ENCODE measurements around the gene DPY19L1.
"Not testable (repeated sequence)": the region's sequence is repeated elsewhere in the genome, so short reads cannot be mapped to it uniquely, and the experiment has no call there.

Gene DPY19L1

DNA sequence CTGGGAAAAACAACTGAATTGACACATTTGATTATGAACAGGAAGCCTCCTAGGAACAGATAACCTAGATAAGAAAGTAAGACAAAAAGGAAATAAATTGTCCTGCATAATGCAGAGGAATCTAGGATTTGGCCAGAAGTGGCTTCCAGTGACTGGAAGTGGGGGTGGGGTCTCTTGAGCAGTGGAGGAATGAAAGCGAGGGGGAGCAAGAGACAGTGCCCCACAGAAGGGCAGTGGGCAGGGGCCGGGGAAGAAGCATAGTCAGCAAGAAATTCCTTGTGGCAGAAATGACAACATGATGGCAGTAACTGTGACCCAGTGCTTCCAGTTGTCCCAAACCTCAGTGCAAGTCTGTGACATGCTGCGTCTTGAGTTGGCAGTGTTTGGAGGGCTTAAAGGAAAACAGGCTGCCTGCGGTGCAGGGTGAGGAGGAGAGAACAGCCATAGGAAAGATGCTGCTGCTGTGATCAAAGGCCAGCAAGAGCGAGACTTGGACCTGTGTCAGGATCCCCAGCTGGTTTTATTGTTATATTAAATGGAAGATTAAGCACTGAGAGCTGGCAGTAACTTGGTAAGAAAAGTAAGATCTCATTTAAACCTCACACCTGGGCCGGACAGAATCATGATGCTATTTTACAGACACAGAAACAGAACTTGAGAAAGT is 119.0 kb downstream of the DPY19L1 start:
- not testable (repeated sequence) for DNase-seq (ENCODE audit: low read depth)

DNA sequence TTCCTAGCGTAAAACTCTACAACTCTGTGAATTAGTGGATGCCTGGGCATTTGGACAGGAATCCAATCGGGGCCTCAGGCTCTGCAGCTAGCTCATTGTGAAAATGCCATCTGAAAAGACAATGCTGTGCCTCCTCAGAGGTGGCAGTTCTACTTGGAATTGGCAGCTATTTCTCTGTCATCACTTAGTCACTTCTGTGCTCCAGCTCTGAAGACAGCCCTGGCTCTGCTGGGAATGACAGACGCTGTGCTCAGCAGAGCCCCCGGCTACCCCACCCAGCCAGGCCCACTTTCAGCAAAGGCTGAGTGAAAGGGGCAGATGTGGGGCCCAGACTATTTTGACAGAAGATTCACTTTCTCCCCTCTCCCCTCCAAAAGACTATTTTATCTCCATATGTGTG is 119.8 kb downstream of the DPY19L1 start:
- DNase-seq (ENCODE audit: low read depth), result not testable (repeated sequence)

DNA sequence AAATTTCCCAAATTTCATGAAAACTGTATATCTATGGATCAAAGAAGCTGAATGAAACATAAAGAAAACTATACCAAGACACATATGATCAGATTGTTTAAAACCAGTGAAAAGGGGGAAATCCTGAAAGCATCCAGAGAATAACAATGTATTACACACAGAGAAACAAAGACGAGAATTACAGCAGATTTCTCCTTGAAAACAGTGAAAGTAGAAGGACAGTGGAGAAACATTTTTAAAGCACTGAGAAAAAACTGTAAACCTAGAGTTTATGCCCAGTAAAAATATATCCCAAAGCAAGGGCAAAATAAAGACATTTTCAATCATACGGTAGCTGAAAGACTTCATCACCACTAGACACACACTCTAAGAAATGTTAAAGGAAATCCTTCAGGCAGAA is 121.0 kb downstream of the DPY19L1 start:
- DNase-seq (ENCODE audit: low read depth), result no peak

- DNase-seq (ENCODE audit: low read depth), result no peak
Measured at GRCh38 chr7:34912236-34912635, 125.0 kb downstream of the DPY19L1 start.

- DNase-seq (ENCODE audit: low read depth), result not testable (repeated sequence)
Measured at GRCh38 chr7:34906266-34906850, 130.9 kb downstream of the DPY19L1 start.

DNA sequence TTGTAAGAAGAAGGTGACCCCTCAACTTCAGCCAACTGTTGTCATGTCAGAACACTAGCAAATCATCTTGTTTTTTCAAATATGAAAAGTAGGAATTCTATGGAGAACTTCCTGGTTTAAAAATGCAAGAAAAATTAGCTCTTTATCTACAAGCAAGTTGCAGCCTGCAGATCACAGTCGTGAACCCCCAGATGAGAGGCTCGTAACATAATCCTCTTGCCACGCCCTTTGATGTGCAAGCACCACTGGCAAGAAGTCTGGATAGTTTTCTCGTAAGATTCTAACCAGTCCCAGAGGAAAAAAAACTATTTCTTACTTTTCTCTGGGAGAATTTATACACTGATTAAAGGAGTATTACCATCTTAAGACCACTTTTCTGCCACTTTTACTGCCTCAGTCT is 132.3 kb downstream of the DPY19L1 start:
- DNase-seq (ENCODE audit: low read depth), result no peak

- not testable (repeated sequence) for DNase-seq (ENCODE audit: low read depth)
Measured at GRCh38 chr7:34903921-34904320, 133.4 kb downstream of the DPY19L1 start.

DNA sequence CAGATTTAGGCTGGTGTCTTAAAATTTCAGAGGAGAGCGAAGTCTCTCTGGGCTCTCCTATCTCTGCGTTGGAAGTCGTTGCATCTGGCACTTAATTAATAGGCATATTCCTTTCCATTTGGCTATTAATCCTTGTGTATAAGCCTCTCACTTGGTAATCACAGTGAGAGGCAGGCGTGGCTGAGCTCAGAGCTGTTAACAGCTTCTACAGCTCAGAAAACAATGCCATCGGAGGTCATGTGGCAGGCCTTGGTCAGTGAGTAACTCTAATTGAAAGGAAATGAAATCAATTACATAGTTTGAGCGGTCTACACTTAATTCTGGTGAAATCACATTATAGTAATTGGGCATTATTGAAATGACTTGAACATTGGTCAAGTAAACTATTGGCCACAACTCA is 135.1 kb downstream of the DPY19L1 start:
- DNase-seq (ENCODE audit: low read depth), result no peak

DNA sequence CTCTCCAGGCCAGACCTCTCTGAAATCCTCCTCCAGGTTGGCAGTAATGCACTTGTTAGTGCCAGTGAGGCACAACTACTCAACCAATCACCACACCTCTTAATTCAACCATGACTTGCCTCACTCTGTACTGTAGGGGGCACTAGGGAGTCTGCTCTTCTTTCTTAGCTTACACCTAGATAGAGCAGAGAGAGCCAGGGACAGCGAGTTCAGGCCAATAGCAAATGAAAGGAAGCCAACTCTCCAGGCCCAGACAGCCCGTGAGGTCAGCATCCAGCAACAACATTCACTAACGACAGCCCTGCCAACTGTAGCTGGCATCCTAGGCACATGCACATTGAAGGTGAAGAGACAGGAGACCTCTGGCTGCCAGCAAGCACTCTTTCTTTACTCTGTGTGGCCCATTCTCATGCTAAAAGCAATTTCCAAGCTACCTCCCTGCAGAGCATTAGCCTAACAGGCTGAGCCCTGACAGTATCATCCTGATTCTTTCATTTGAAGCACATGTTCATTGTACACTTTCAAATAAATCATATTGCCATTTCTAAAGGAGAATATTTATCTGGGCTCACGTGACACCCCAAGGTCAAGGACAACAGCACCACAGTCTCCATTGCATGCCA is 136.3 kb downstream of the DPY19L1 start:
- no peak for DNase-seq (ENCODE audit: low read depth)

DNA sequence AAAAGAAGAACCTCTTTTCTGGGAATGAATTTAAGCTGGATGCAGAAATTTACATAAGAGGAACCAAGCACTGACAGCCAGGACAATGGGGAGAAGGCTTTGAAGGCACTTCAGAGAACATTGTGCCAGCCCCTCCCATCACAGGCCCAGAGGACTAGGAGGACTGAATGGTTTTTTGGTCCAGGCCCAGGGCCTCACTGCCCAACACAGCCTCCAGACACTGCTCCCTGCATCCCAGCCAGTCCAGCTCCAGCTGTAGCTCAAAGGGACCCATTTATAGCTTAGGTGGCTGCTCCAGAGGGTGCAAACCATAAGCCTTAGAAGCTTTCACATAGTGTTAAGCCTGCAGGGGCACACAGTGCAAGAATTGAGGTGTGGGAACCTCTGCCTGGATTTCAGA is 142.1 kb downstream of the DPY19L1 start:
- DNase-seq (ENCODE audit: low read depth), result no peak

- DNase-seq (ENCODE audit: low read depth), result no peak
Measured at GRCh38 chr7:34889951-34890350, 147.3 kb downstream of the DPY19L1 start.

DNA sequence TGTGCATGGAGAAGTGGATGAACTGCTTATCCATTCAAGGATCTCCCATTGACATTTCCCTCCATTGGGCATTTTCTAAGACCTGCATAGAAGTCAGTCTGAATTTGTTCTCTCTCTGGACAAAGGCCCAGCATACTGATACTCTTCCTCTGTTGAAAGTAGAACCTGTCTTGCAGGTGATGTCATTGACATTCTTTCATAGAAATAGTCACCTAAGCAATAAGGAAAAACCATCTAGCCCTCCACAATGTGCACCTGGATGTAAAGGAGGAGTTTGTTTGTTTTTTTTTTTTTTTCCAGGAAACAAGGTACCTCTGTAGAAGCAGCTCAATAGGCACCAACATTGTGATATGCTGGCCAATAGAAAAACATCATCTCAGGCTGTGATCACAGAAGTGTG is 150.4 kb downstream of the DPY19L1 start:
- no peak for DNase-seq (ENCODE audit: low read depth)

DNA sequence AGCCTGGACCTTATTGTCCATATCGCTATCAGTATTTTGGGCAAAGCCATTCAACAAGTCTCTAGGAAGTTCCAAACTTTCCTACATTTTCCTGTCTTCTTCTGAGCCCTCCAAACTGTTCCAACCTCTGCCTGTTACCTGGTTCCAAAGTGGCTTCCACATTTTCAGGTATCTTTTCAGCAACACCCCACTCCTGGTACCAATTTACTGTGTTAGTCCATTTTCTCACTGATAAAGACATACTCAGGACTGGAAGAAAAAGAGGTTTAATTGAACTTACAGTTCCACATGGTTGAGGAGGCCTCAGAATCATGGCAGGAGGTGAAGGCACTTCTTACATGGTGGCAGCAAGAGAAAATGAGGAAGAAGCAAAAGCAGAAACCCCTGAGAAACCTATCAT is 153.4 kb downstream of the DPY19L1 start:
- DNase-seq (ENCODE audit: low read depth), result not testable (repeated sequence)

GRCh38 chr7:34879871-34880270 is 157.4 kb downstream of the DPY19L1 start:
- no peak for DNase-seq (ENCODE audit: low read depth)

- not testable (repeated sequence) for DNase-seq (ENCODE audit: low read depth)
Measured at GRCh38 chr7:34878944-34879735, 158.1 kb downstream of the DPY19L1 start.

All from stimulated activated CD8-positive, alpha-beta memory T cell treated with anti-CD3 and anti-CD28 coated beads, Interleukin-15, amount 100 ng/mL, for 1 hour (primary cell).